HG03521 (cell line): ENCODE data around the gene VPS29.
"Not testable (repeated sequence)": the region's sequence is repeated elsewhere in the genome, so short reads cannot be mapped to it uniquely, and the experiment has no call there.

Experiments
- ATAC-seq: cut with Tn5 transposase; IDR thresholded peaks from one replicate; pipeline ENCODE4 v1.9.1; 2021; ENCODE audit warnings: mild to moderate bottlenecking, moderate library complexity; ENCODE audit not compliant: unreplicated experiment

Gene VPS29

GRCh38 chr12:110501752-110502738, at the start of gene VPS29, which contains the start of gene RAD9B:
Gene VPS29, minus strand, starts transcription at chr12:110502111. Its CDS starts 60 bp downstream, at chr12:110502051.
Gene RAD9B, plus strand, starts transcription at chr12:110502331. Its CDS starts 7 bp downstream, at chr12:110502338.
- peak; percentile 96 for ATAC-seq

- ATAC-seq = no peak
These were observed 49.1 kb upstream of the VPS29 start for GRCh38 chr12:110550981-110551380.

GRCh38 chr12:110549716-110550115, 47.8 kb upstream of the VPS29 start:
- no peak for ATAC-seq

DNA sequence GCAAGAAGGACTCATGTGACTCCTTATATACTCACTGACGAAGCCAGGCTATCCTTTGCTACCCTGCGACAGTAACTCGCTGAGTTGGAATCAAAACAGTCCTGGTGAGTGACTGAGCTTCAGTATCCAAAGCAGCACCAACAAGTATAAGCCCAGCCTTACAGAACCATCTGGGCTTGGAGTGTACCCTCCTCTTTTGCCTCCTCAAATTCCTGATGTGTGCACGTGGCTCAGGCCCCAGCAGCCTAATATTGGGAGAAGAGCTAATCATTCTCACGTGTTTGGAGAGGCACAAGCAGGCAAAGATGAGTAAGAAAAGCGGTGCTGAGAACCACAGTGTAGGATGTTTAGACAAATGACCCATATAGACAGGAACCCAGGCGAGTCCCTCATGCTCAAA, 46.8 kb upstream of the VPS29 start:
- ATAC-seq = no peak

- ATAC-seq = no peak
These were observed 45.2 kb upstream of the VPS29 start for GRCh38 chr12:110547090-110547489.

DNA sequence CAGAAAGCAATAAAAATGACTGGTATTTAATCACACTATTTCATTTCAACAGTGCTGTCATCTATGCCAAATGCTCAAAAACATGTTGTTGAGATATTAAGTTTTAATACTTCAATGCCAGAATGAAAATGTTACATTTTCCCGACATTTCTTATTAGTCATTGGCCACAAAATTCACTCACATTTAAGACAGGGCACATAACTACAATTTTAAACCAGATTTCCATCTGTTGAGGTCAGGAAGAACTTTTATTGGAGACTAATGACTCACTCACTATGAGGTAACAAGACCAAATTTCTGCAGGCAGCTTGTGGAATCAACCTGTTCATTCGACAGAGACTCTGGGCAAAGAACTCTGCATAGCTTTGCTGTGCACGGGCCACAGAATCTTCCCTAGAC, 44.4 kb upstream of the VPS29 start:
- ATAC-seq = no peak

GRCh38 chr12:110545812-110546211, 43.9 kb upstream of the VPS29 start:
- ATAC-seq = no peak

DNA sequence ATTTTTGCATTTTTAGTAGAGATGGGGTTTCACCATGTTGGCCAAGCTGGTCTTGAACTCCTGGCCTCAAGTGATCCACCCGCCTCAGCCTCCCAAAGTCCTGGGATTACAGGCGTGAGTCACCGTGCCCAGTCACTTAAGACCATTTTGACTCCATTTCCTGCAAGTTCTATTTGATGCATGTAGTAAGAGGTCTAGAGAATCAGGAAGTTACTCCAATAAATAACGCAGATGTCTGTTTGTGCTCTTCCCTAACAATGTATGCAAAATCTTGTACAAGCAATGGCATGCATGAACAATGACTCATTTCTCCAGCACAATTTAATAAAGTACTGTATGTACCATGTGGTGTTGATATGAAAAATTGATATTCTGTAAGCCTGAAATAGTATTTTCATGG, 43.3 kb upstream of the VPS29 start:
- ATAC-seq = not testable (repeated sequence)

DNA sequence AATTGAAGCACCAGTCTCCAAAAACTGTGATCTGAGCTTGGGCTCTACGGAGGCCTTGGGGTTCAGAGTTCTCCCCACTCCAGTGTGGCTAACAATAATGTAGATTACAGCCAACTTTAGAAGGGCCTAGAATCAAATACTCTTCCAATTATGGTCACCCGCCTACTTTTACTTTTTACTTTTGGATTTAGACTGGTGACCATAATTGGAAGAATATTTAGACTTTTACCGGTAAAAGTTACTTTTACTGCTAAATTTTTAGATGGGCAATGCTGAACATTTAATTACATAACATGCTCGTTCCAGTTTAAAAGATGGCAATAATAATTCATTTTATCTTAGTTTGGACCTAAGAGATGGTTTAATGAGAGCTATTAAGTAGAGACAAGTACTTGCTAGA, 42.1 kb upstream of the VPS29 start:
- no peak for ATAC-seq

DNA sequence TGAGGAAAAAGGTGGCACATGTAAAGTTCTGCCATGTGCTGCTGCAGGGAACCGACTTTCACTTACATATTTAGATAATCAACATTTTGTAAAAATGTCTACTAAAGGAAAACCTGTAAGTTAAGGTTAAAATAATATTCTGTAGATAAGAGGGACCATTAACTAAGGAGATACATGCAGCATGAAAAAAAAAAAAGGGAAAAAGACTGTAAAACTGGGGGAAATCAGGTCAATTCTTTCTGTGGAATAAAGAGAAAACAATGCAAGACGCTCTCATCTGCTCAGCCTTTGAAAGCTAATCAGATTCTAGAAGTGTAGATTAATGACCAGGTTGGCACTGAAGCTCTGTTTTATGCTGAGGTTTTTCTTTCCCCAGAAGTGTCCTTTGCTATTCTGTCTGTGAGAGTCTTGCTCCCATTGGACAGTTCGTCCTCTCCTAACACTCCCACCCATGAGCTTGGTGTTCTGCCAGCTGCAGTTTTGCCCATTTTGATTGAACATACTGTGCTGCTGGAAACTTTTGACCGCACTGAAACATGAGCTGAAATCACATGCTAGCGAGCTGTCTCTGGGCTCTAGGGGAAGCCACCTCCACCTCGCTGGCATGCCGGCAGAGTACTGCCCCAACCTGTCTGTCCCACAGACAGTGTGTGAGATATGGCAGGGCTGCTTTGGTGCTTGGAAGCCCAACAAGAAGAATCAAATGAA, 41.5 kb upstream of the VPS29 start:
- ATAC-seq = no peak

DNA sequence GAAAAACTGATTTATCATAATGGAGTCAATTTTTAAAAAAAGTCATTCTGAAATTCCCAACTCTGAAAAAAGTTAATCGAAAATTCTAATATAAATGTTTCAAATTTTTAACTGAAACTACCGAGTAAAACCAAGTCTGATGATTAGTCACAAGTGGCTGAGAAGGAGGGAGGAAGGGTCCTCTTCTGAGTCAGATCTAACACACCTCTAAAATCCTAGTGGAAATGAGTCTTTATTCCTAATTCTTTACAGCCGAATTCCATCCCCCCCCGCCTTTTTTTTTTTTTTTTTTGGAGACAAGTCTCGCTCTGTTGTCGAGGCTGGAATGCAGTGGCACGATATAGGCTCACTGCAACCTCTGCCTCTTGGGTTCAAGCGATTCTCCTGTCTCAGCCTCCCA, 38.1 kb upstream of the VPS29 start:
- ATAC-seq = no peak

DNA sequence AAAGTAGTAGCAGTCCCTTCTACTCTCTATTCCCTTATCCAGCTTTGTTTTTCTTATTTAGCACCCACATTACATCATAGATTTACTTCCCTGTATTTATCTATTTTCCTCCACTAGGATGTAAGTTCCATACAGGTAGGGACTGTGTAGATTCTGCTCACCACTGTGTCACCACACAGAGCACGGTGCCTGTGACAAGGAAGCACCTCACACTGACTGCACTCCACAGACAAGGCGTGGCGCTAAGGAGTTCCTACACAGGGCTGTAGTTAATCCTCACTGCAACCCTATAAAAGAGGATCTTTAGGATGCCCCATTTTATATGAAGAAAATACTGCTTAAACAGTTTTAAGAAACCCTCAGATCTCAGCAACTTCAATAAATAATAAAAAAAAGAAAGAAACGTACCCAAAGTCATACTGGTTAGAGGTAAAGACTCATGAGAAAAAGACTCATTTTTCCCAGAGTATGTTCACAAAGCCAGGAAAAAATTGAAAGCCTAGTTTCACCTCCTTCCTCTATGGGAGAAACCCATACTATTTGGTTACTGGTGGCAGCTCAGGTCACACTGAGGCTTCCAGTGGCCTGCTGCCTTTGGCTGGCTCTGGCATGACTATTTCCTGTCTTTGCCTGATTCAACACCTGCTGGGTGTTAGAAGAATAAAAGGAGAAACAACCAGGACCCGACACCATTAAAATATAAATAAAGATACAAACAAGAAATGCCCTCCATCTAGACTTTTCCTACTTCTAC, 37.1 kb upstream of the VPS29 start:
- ATAC-seq = no peak

DNA sequence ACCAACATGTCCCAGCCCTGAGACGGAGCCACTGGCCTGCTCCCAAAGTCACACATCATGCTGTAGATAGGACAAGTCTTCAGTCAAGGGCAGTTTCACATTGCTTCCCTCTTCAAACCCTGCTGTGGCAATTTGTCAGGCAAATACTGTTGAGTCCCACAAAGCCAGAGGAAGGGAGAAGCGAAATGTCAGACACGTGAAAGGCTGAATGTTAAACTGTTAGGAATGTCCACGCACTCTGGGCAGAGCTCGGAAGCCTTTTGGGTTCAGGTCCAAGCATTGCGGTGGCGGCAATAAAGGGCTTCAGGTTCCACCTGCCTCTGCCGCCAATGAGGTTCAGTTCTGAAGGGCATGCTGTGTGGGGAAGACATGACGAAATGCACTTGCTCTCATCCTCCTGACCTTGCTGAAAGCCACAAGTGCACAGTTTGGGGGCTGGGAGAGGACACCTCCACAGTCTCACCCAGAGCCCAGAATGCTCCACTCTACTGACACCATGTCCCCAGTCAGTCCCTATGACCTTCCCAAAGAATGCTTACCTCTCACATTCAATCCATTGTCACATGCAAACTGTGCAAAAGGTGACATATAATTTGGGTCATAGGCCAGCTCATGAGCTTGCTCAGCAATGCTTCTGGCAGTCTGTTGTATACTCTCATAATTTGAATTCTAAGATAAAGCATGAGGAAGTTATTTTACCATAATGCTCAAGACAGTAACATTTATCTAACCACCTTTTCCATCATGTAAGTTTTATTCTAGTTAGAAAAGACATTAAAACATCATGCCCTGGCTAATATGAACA, 35.9 kb upstream of the VPS29 start:
- no peak for ATAC-seq

DNA sequence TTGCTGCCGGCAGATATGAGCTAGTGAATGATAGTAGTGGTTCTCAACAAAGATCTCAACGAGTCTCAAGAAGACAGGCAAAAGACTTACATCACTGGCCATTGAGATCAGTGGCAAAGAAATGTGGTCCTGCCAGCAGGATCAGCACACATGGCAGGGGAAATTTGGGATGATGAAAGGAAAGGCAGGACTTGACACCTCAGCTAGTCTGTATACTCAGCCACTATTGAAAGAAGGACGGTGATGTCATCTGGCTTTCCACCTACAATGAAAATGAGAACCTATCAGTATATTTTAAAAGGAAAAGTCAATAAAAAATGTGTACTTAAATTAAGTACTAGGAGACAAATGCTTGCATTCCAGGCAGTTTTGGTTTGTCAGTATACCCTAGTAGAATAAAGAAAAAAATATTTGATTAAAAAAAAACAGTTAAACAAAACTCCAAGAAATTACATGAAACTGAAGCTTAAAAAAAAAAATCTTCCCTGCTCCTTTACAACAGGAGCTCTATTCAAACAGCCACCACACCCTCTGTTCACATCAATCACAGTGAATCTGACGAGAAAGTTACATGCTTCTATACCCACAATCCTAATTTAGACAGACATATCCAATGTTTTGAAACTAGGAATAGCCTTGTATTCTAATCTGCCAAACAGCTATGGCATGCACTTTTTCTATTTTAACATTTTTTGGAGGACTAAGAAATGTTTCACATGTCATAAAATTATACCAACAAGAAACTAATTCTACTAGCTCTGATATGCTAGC, 35.1 kb upstream of the VPS29 start:
- no peak for ATAC-seq

DNA sequence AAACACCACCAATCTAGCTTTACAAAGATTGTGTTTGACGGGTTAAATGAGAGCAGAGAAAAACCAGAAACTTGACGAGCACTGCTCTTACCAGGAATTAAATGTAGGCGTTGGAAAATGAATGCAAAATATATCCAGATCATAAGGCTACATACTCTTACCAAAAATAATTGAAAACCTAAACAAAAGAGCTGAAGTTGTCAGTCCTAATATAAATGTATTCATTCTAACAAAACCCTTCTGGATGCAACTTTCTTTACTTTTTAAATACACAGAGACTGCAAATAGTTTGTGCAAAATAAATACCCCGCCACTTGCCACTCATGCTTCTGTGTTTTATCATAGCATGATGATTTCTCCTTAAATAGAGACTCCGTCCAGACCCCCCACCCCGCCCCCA, 32.9 kb upstream of the VPS29 start:
- ATAC-seq = no peak

DNA sequence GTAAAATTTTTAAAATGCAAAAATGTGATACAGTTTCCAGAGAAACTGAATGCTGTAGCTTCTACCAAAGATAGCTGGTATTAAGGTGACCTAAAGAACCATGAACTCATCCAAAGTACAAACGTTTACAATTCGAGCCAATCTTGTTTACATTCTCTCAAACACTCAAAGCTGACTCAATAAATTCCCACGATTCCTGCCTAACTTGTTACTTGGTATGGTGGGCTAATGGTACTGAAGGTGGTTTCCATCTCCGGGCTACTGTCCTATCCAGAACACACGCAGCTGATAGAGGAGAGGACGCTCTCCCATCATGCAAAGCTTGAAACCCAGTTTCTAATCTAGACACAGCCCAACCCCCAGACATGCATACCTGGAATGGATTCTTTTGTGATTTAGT, 31.7 kb upstream of the VPS29 start:
- no peak for ATAC-seq

- no peak for ATAC-seq
These were observed 30.7 kb upstream of the VPS29 start for GRCh38 chr12:110532644-110533043.

- ATAC-seq = peak; percentile 66
These were observed 29.9 kb upstream of the VPS29 start for GRCh38 chr12:110531741-110532333.

GRCh38 chr12:110530511-110530910, 28.6 kb upstream of the VPS29 start:
- ATAC-seq = no peak
